SU-DHL-6 (cell line): Measurements from ENCODE around the gene R3HDM2.

Experiments used
- H2AFZ ChIP-seq: fragments of 200-600 bp; sonication (generic); 2 replicates; pipeline ENCODE4 v1.6.1; 2014; ENCODE audit warnings: low read depth, mild to moderate bottlenecking, moderate library complexity, mixed read lengths, antibody characterized with exemption, low read length; ENCODE audit not compliant: severe bottlenecking
- H3F3A ChIP-seq: fragments of 200-600 bp; shearing (Covaris generic); 2 replicates; pipeline ENCODE4 v1.6.0; 2016; ENCODE audit warnings: antibody characterized with exemption, mild to moderate bottlenecking; ENCODE audit not compliant: insufficient read depth
- H3K27ac ChIP-seq: fragments of 200-600 bp; sonication (generic); 2 replicates; pipeline ENCODE4 v1.5.1; 2016; ENCODE audit warnings: low read depth, mild to moderate bottlenecking, low read length, moderate library complexity, mixed read lengths
- H3K27me3 ChIP-seq: fragments of 200-600 bp; sonication (generic), shearing (Covaris generic); 2 replicates; pipeline ENCODE4 v1.6.0; 2014; ENCODE audit warnings: mild to moderate bottlenecking, low read length
- H3K36me3 ChIP-seq: fragments of 200-600 bp; sonication (generic); 2 replicates; pipeline ENCODE4 v1.6.1; 2014; ENCODE audit warnings: mild to moderate bottlenecking, low read length, mixed read lengths
- H3K4me2 ChIP-seq: fragments of 300-600, 200-600 bp; shearing (Covaris generic), sonication (generic); 2 replicates; pipeline ENCODE4 v1.6.0; 2014; ENCODE audit warnings: low read length, low read depth, mild to moderate bottlenecking; ENCODE audit not compliant: poor library complexity, severe bottlenecking
- H3K4me3 ChIP-seq: fragments of 200-600 bp; sonication (generic); 2 replicates; pipeline ENCODE4 v1.5.1; 2014; ENCODE audit warnings: antibody characterized with exemption, low read length, mild to moderate bottlenecking, mixed read lengths; ENCODE audit not compliant: insufficient read depth, poor library complexity, severe bottlenecking
- H3K79me2 ChIP-seq: fragments of 200-600 bp; sonication (generic); 2 replicates; pipeline ENCODE4 v1.6.1; 2014; ENCODE audit warnings: mild to moderate bottlenecking, low read length, moderate library complexity; ENCODE audit not compliant: insufficient read depth
- H3K9ac ChIP-seq: fragments of 200-600 bp; sonication (generic); 2 replicates; pipeline ENCODE4 v1.7.0; 2014; ENCODE audit warnings: mild to moderate bottlenecking, low read length
- H3K9me2 ChIP-seq: fragments of 200-600 bp; sonication (generic); replicated peaks from 2 replicates; pipeline ENCODE4 v1.6.1; 2014; ENCODE audit warnings: low read length; ENCODE audit not compliant: insufficient read depth
- H3K9me3 ChIP-seq: fragments of 200-600 bp; sonication (generic); 2 replicates; pipeline ENCODE4 v1.6.1; 2014; ENCODE audit warnings: low read length, mixed read lengths; ENCODE audit not compliant: insufficient read depth
- H4K20me1 ChIP-seq: fragments of 200-600 bp; sonication (generic); 2 replicates; pipeline ENCODE4 v1.6.1; 2014; ENCODE audit warnings: low read depth, mild to moderate bottlenecking, antibody characterized with exemption, low read length, moderate library complexity, mixed read lengths
- CTCF ChIP-seq: fragments of 200-600 bp; sonication (generic); IDR thresholded peaks from one replicate; pipeline ENCODE4 v1.5.1; 2017; ENCODE audit warnings: antibody characterized with exemption, mild to moderate bottlenecking, low read length, moderate library complexity; ENCODE audit not compliant: insufficient read depth, poor library complexity, severe bottlenecking
- EZH2phosphoT487 ChIP-seq: fragments of 200-600 bp; sonication (generic), shearing (Covaris generic); conservative IDR thresholded peaks from 2 replicates; pipeline ENCODE4 v1.6.1; 2018; ENCODE audit warnings: mild to moderate bottlenecking, antibody characterized with exemption, low read length, moderate library complexity, mixed read lengths

R3HDM2 gene

GRCh38 chr12:57213763-57214397 is 217.0 kb downstream of the R3HDM2 start:
- Histone ChIP-seq H3K79me2 (peaks cover 5% of the 10 kb centered on the region; the same call in 1 of the 2 replicates), H4K20me1 (no peaks in the 10 kb centered on the region), H3K9ac (no peak overlapping the region), H3K9me3 (no peaks in the 10 kb centered on the region), H3F3A (peaks cover 9% of the 10 kb centered on the region), H3K4me2 (no peak overlapping the region), H3K4me3 (no peak overlapping the region), H3K27me3 (no peaks in the 10 kb centered on the region), H3K9me2 (no peaks in the 10 kb centered on the region), H3K27ac (no peak overlapping the region), H3K36me3 (no peaks in the 10 kb centered on the region), H2AFZ (no peak overlapping the region)
- TF ChIP-seq EZH2phosphoT487 (no peak), CTCF (no peak)

- H3K9me2 ChIP-seq: no peaks in the 10 kb centered on the region
- no peak overlapping the region for H3K9ac ChIP-seq
- H4K20me1 ChIP-seq: no peaks in the 10 kb centered on the region
- peak overlapping the region; percentile 9 for H3K4me2 ChIP-seq
- no peaks in the 10 kb centered on the region for H3K9me3 ChIP-seq
- H3F3A ChIP-seq: peaks cover 9% of the 10 kb centered on the region
- H3K27ac ChIP-seq: no peak overlapping the region
- TF ChIP-seq EZH2phosphoT487 (no peak), CTCF (peak; percentile 72)
- H2AFZ ChIP-seq: no peak overlapping the region
- no peak overlapping the region for H3K4me3 ChIP-seq
- no peaks in the 10 kb centered on the region for H3K36me3 ChIP-seq
- H3K27me3 ChIP-seq: no peaks in the 10 kb centered on the region
- peaks cover 2% of the 10 kb centered on the region; the same call in 1 of the 2 replicates for H3K79me2 ChIP-seq
Measured at GRCh38 chr12:57213058-57213715, 217.7 kb downstream of the R3HDM2 start.

GRCh38 chr12:57212701-57213057 is 218.2 kb downstream of the R3HDM2 start:
- no peaks in the 10 kb centered on the region for H3K9me3 ChIP-seq
- no peaks in the 10 kb centered on the region for H3K9me2 ChIP-seq
- no peaks in the 10 kb centered on the region for H3K36me3 ChIP-seq
- no peak overlapping the region for H3K4me3 ChIP-seq
- H3K27me3 ChIP-seq: no peaks in the 10 kb centered on the region
- H2AFZ ChIP-seq: no peak overlapping the region
- H4K20me1 ChIP-seq: no peaks in the 10 kb centered on the region
- H3K9ac ChIP-seq: no peak overlapping the region
- H3K4me2 ChIP-seq: no peak overlapping the region
- no peaks in the 10 kb centered on the region; the same call in 1 of the 2 replicates for H3K79me2 ChIP-seq
- no peak for TF ChIP-seq EZH2phosphoT487
- no peak for TF ChIP-seq CTCF
- peaks cover 9% of the 10 kb centered on the region for H3F3A ChIP-seq
- H3K27ac ChIP-seq: no peak overlapping the region
